MM.1S (cell line): ENCODE measurements around the gene RASGRP1.

Experiments
- DNase-seq: peaks from one replicate; pipeline ENCODE4 v3.0.0-alpha.2; 2015
- H2AFZ ChIP-seq: fragments of 300-600 bp; sonication (generic); 2 replicates; pipeline ENCODE4 v1.6.0; 2016; ENCODE audit warnings: antibody characterized with exemption, low read length
- H3F3A ChIP-seq: fragments of 300-600 bp; sonication (generic); 2 replicates; pipeline ENCODE4 v1.6.1; 2016; ENCODE audit warnings: mild to moderate bottlenecking, antibody characterized with exemption, low read length, moderate library complexity, mixed read lengths; ENCODE audit not compliant: insufficient read depth
- H3K27ac ChIP-seq: fragments of 300-600 bp; sonication (generic); 2 replicates; pipeline ENCODE4 v1.5.1; 2016; ENCODE audit warnings: mild to moderate bottlenecking, low read length
- H3K27me3 ChIP-seq: fragments of 300-600 bp; sonication (generic); replicated peaks from 2 replicates; pipeline ENCODE4 v1.6.0; 2016; ENCODE audit warnings: low read length; ENCODE audit not compliant: insufficient read depth
- H3K36me3 ChIP-seq: fragments of 300-600 bp; sonication (generic); replicated peaks from 2 replicates; pipeline ENCODE4 v1.6.1; 2016; ENCODE audit warnings: mild to moderate bottlenecking, low read length, mixed read lengths; ENCODE audit not compliant: insufficient read depth
- H3K4me1 ChIP-seq: fragments of 300-600 bp; sonication (generic); 2 replicates; pipeline ENCODE4 v1.6.1; 2016; ENCODE audit warnings: low read length, mixed read lengths
- H3K4me2 ChIP-seq: fragments of 300-600 bp; sonication (generic); 2 replicates; pipeline ENCODE4 v1.6.0; 2016; ENCODE audit warnings: low read depth, low read length
- H3K4me3 ChIP-seq: fragments of 300-600 bp; sonication (generic); 2 replicates; pipeline ENCODE4 v1.5.1; 2016; ENCODE audit warnings: low read length, mixed read lengths
- H3K79me2 ChIP-seq: fragments of 300-600 bp; sonication (generic); 2 replicates; pipeline ENCODE4 v1.6.1; 2016; ENCODE audit warnings: mixed run types, low read length, mixed read lengths
- H3K9ac ChIP-seq: fragments of 300-600 bp; sonication (generic); 2 replicates; pipeline ENCODE4 v1.6.1; 2016; ENCODE audit warnings: low read length, mixed read lengths
- H3K9me2 ChIP-seq: fragments of 300-600 bp; sonication (generic); replicated peaks from 2 replicates; pipeline ENCODE4 v1.6.1; 2016; ENCODE audit warnings: mild to moderate bottlenecking, low read length, mixed read lengths; ENCODE audit not compliant: insufficient read depth
- H3K9me3 ChIP-seq: fragments of 300-600 bp; sonication (generic); replicated peaks from 2 replicates; pipeline ENCODE4 v1.6.1; 2016; ENCODE audit warnings: mild to moderate bottlenecking, low read length, mixed read lengths; ENCODE audit not compliant: insufficient read depth
- H4K20me1 ChIP-seq: fragments of 300-600 bp; sonication (generic); 2 replicates; pipeline ENCODE4 v1.6.1; 2016; ENCODE audit warnings: mild to moderate bottlenecking, low read length, moderate library complexity, mixed read lengths; ENCODE audit not compliant: insufficient read depth
- CTCF ChIP-seq: fragments of 300-600 bp; sonication (generic); IDR thresholded peaks from 2 replicates; pipeline ENCODE4 v1.5.1; 2016; ENCODE audit warnings: antibody characterized with exemption, low read length, mixed read lengths
- EZH2 ChIP-seq: fragments of 300-600 bp; sonication (generic); optimal IDR thresholded peaks from 2 replicates; pipeline ENCODE3; 2017; ENCODE audit warnings: low read depth, mild to moderate bottlenecking, antibody characterized with exemption, low read length, mixed read lengths
- EZH2phosphoT487 ChIP-seq: fragments of 300-600 bp; sonication (generic); IDR thresholded peaks from 2 replicates; pipeline ENCODE4 v1.6.1; 2018; ENCODE audit warnings: antibody characterized with exemption, low read length

Gene RASGRP1

GRCh38 chr15:38557921-38558320 is 6.7 kb downstream of the RASGRP1 start:
- H3K4me1 ChIP-seq: no peaks in the 10 kb centered on the region
- no peak overlapping the region for H2AFZ ChIP-seq
- no peaks in the 10 kb centered on the region for H3K79me2 ChIP-seq
- H3K9ac ChIP-seq: no peak overlapping the region
- no peak for DNase-seq
- H3K4me2 ChIP-seq: no peak overlapping the region
- no peaks in the 10 kb centered on the region for H3F3A ChIP-seq
- no peak for TF ChIP-seq EZH2
- TF ChIP-seq EZH2phosphoT487: no peak
- no peak for TF ChIP-seq CTCF
- H3K9me2 ChIP-seq: no peaks in the 10 kb centered on the region
- no peaks in the 10 kb centered on the region for H3K36me3 ChIP-seq
- H3K27ac ChIP-seq: no peak overlapping the region
- H3K4me3 ChIP-seq: no peak overlapping the region
- no peaks in the 10 kb centered on the region for H3K27me3 ChIP-seq
- H4K20me1 ChIP-seq: no peaks in the 10 kb centered on the region
- no peaks in the 10 kb centered on the region for H3K9me3 ChIP-seq

- Histone ChIP-seq H3K4me3 (no peak overlapping the region), H3F3A (no peaks in the 10 kb centered on the region), H3K27me3 (no peaks in the 10 kb centered on the region), H3K9ac (no peak overlapping the region), H3K4me2 (no peak overlapping the region), H3K9me2 (no peaks in the 10 kb centered on the region), H3K36me3 (no peaks in the 10 kb centered on the region), H3K9me3 (no peaks in the 10 kb centered on the region), H2AFZ (no peak overlapping the region), H3K27ac (no peak overlapping the region), H3K4me1 (no peaks in the 10 kb centered on the region), H4K20me1 (no peaks in the 10 kb centered on the region), H3K79me2 (no peaks in the 10 kb centered on the region)
- no peak for DNase-seq
- no peak for TF ChIP-seq CTCF
- no peak for TF ChIP-seq EZH2phosphoT487
- no peak for TF ChIP-seq EZH2
These were observed 8.8 kb downstream of the RASGRP1 start for GRCh38 chr15:38555686-38556334.

GRCh38 chr15:38554354-38554753 is 10.3 kb downstream of the RASGRP1 start:
- H3K79me2 ChIP-seq: no peaks in the 10 kb centered on the region
- no peak overlapping the region for H3K4me3 ChIP-seq
- TF ChIP-seq EZH2: no peak
- TF ChIP-seq EZH2phosphoT487: no peak
- TF ChIP-seq CTCF: no peak

More at GRCh38 chr15:38554354-38554753, 10.3 kb downstream of the RASGRP1 start:
- Histone ChIP-seq H3K27me3 (no peaks in the 10 kb centered on the region), H3K4me2 (no peak overlapping the region), H3K9me3 (no peaks in the 10 kb centered on the region), H3K27ac (no peak overlapping the region), H3K4me1 (no peaks in the 10 kb centered on the region), H2AFZ (no peak overlapping the region), H3K9ac (no peak overlapping the region), H3K36me3 (no peaks in the 10 kb centered on the region), H3K9me2 (no peaks in the 10 kb centered on the region), H3F3A (no peaks in the 10 kb centered on the region), H4K20me1 (no peaks in the 10 kb centered on the region)
- no peak for DNase-seq
